IPS-20b (cell line): ENCODE data around the gene S100A9.
"Not testable (repeated sequence)": the region's sequence is repeated elsewhere in the genome, so short reads cannot be mapped to it uniquely, and the experiment has no call there.

ENCODE experiments used
- H3K27ac ChIP-seq: one replicate; pipeline ENCODE4 v1.5.1; 2013; ENCODE audit warnings: low read length
- H3K27me3 ChIP-seq: 2 replicates; pipeline ENCODE4 v1.6.1; 2013; ENCODE audit warnings: mild to moderate bottlenecking, low read length, inconsistent platforms; ENCODE audit not compliant: insufficient read depth
- H3K36me3 ChIP-seq: 2 replicates; pipeline ENCODE4 v1.6.1; 2013; ENCODE audit warnings: low read depth, mild to moderate bottlenecking, inconsistent platforms, low read length, moderate library complexity; ENCODE audit not compliant: insufficient read depth
- H3K4me1 ChIP-seq: 2 replicates; pipeline ENCODE4 v1.6.1; 2013; ENCODE audit warnings: mild to moderate bottlenecking, control low read depth, inconsistent platforms, low read length, moderate library complexity; ENCODE audit not compliant: insufficient read depth
- H3K4me3 ChIP-seq: 2 replicates; pipeline ENCODE4 v1.5.1; 2013; ENCODE audit warnings: mild to moderate bottlenecking, low read length, inconsistent platforms
- H3K9ac ChIP-seq: 2 replicates; pipeline ENCODE4 v1.6.1; 2013; ENCODE audit warnings: low read depth, mild to moderate bottlenecking, inconsistent platforms, low read length, moderate library complexity
- H3K9me3 ChIP-seq: 2 replicates; pipeline ENCODE4 v1.6.1; 2013; ENCODE audit warnings: mild to moderate bottlenecking, low read depth, low read length, inconsistent platforms; ENCODE audit not compliant: insufficient read depth

Gene S100A9

GRCh38 chr1:153357853-153358690 lies at the start of gene S100A9:
Gene S100A9 (plus strand): TSS chr1:153357854. CDS start chr1:153358284, 430 bp downstream.
- H3K9ac ChIP-seq, result no peak within 1 kb of the TSS
- no peaks in the 10 kb centered on the region for H3K9me3 ChIP-seq
- no peak within 1 kb of the TSS for H3K27ac ChIP-seq
- H3K27me3 ChIP-seq, result no peaks in the 10 kb centered on the region
- H3K4me3 ChIP-seq, result no peak within 1 kb of the TSS
- no peaks in the 10 kb centered on the region for H3K36me3 ChIP-seq
- no peaks in the 10 kb centered on the region for H3K4me1 ChIP-seq

GRCh38 chr1:153308540-153308939 lies 49.1 kb upstream of the S100A9 start:
- H3K36me3 ChIP-seq, result no peaks in the 10 kb centered on the region
- H3K4me3 ChIP-seq, result no peak overlapping the region
- H3K9ac ChIP-seq, result no peak overlapping the region
- H3K9me3 ChIP-seq, result no peaks in the 10 kb centered on the region
- H3K4me1 ChIP-seq, result no peaks in the 10 kb centered on the region
- peaks cover 8% of the 10 kb centered on the region; the same call in 1 of the 2 replicates for H3K27me3 ChIP-seq
- no peak overlapping the region for H3K27ac ChIP-seq

- no peaks in the 10 kb centered on the region for H3K36me3 ChIP-seq
- H3K4me1 ChIP-seq, result no peaks in the 10 kb centered on the region
- H3K27me3 ChIP-seq, result peaks cover 3% of the 10 kb centered on the region; the same call in 1 of the 2 replicates
Observed at GRCh38 chr1:153309441-153309840, 48.2 kb upstream of the S100A9 start.

GRCh38 chr1:153310526-153310925 lies 47.1 kb upstream of the S100A9 start:
- no peak overlapping the region for H3K9ac ChIP-seq
- H3K36me3 ChIP-seq, result no peaks in the 10 kb centered on the region
- H3K9me3 ChIP-seq, result no peaks in the 10 kb centered on the region; the same call in 1 of the 2 replicates
- H3K27me3 ChIP-seq, result no peaks in the 10 kb centered on the region
- H3K27ac ChIP-seq, result no peak overlapping the region
- no peak overlapping the region for H3K4me3 ChIP-seq
- H3K4me1 ChIP-seq, result no peaks in the 10 kb centered on the region

More at GRCh38 chr1:153309441-153309840, 48.2 kb upstream of the S100A9 start:
- Histone ChIP-seq H3K4me3 (no peak overlapping the region), H3K27ac (no peak overlapping the region), H3K9me3 (no peaks in the 10 kb centered on the region; the same call in 1 of the 2 replicates), H3K9ac (no peak overlapping the region)

- Histone ChIP-seq H3K9ac (no peak within 1 kb of the TSS), H3K27me3 (no peaks in the 10 kb centered on the region), H3K4me3 (no peak within 1 kb of the TSS), H3K36me3 (no peaks in the 10 kb centered on the region), H3K27ac (no peak within 1 kb of the TSS), H3K4me1 (no peaks in the 10 kb centered on the region), H3K9me3 (no peaks in the 10 kb centered on the region; the same call in 1 of the 2 replicates)
Observed at GRCh38 chr1:153312570-153313186, 45.0 kb upstream of the S100A9 start, which contains the start of gene PGLYRP3. Gene PGLYRP3 (minus strand): TSS chr1:153312952. CDS start chr1:153310665, 2,287 bp downstream.

GRCh38 chr1:153313288-153313687 lies 44.4 kb upstream of the S100A9 start:
- H3K27ac ChIP-seq, result no peak overlapping the region

GRCh38 chr1:153314388-153314787 lies 43.3 kb upstream of the S100A9 start:
- H3K27me3 ChIP-seq, H3K27ac ChIP-seq, H3K9me3 ChIP-seq, H3K9ac ChIP-seq, H3K4me3 ChIP-seq, H3K36me3 ChIP-seq, H3K4me1 ChIP-seq: not testable (repeated sequence)

More at GRCh38 chr1:153313288-153313687, 44.4 kb upstream of the S100A9 start:
- Histone ChIP-seq H3K4me1 (no peaks in the 10 kb centered on the region), H3K9ac (no peak overlapping the region), H3K36me3 (no peaks in the 10 kb centered on the region), H3K9me3 (no peaks in the 10 kb centered on the region; the same call in 1 of the 2 replicates), H3K27me3 (no peaks in the 10 kb centered on the region), H3K4me3 (no peak overlapping the region)

- not testable (repeated sequence) for H3K9me3 ChIP-seq, H3K27me3 ChIP-seq, H3K27ac ChIP-seq, H3K36me3 ChIP-seq, H3K9ac ChIP-seq, H3K4me1 ChIP-seq, H3K4me3 ChIP-seq
Observed at GRCh38 chr1:153316013-153316412, 41.6 kb upstream of the S100A9 start.

GRCh38 chr1:153318145-153318544 lies 39.5 kb upstream of the S100A9 start:
- not testable (repeated sequence) for H3K36me3 ChIP-seq, H3K27me3 ChIP-seq, H3K9me3 ChIP-seq, H3K4me1 ChIP-seq, H3K9ac ChIP-seq, H3K27ac ChIP-seq, H3K4me3 ChIP-seq

- Histone ChIP-seq H3K9me3 (peaks cover 26% of the 10 kb centered on the region), H3K27ac (no peak overlapping the region), H3K9ac (no peak overlapping the region), H3K4me3 (no peak overlapping the region), H3K27me3 (no peaks in the 10 kb centered on the region), H3K4me1 (no peaks in the 10 kb centered on the region), H3K36me3 (no peaks in the 10 kb centered on the region)
Observed at GRCh38 chr1:153322568-153322967, 35.1 kb upstream of the S100A9 start.

- H3K9me3 ChIP-seq, result peaks cover 41% of the 10 kb centered on the region
- no peaks in the 10 kb centered on the region for H3K4me1 ChIP-seq
- no peaks in the 10 kb centered on the region for H3K27me3 ChIP-seq
- no peak overlapping the region for H3K4me3 ChIP-seq
- H3K36me3 ChIP-seq, result no peaks in the 10 kb centered on the region
- H3K9ac ChIP-seq, result no peak overlapping the region
- no peak overlapping the region for H3K27ac ChIP-seq
Observed at GRCh38 chr1:153324912-153325311, 32.7 kb upstream of the S100A9 start.

GRCh38 chr1:153333902-153334301 lies 23.8 kb upstream of the S100A9 start:
- H3K9ac ChIP-seq, result no peak overlapping the region
- H3K4me1 ChIP-seq, result no peaks in the 10 kb centered on the region
- H3K9me3 ChIP-seq, result peaks cover 3% of the 10 kb centered on the region; the same call in 1 of the 2 replicates
- H3K36me3 ChIP-seq, result no peaks in the 10 kb centered on the region
- H3K27ac ChIP-seq, result no peak overlapping the region
- no peaks in the 10 kb centered on the region for H3K27me3 ChIP-seq
- no peak overlapping the region for H3K4me3 ChIP-seq
